IMR-90 (cell line): Measurements from ENCODE around the gene PDCD1.

ENCODE experiments used
- CHD1 ChIP-seq: IDR thresholded peaks from 2 replicates; pipeline ENCODE4 v1.6.1; 2012; ENCODE audit warnings: low read depth, low read length, improper control_type of control experiment
- CTCF ChIP-seq: conservative IDR thresholded peaks from 2 replicates; pipeline ENCODE4 v1.5.1; 2012; ENCODE audit warnings: mild to moderate bottlenecking, low read depth, low read length, improper control_type of control experiment
- ELK1 ChIP-seq: fragments of 150-350 bp; IDR thresholded peaks from 2 replicates; pipeline ENCODE4 v1.6.1; 2016; ENCODE audit warnings: low read depth, mild to moderate bottlenecking, low read length, moderate library complexity, borderline replicate concordance
- MXI1 ChIP-seq: IDR thresholded peaks from 2 replicates; pipeline ENCODE4 v1.6.1; 2012; ENCODE audit warnings: low read depth, mild to moderate bottlenecking, low read length, moderate library complexity, borderline replicate concordance
- RAD21 ChIP-seq: IDR thresholded peaks from 2 replicates; pipeline ENCODE4 v1.6.1; 2012; ENCODE audit warnings: low read length, improper control_type of control experiment

- TF ChIP-seq CTCF (no peak), CHD1 (no peak), RAD21 (no peak), MXI1 (no peak), ELK1 (no peak)
Measured at GRCh38 chr2:241821460-241822263, 37.0 kb downstream of the PDCD1 start.
